GM19035 (cell line): ENCODE data around the gene GNAI2.
"Not testable (repeated sequence)": the region's sequence is repeated elsewhere in the genome, so short reads cannot be mapped to it uniquely, and the experiment has no call there.

ENCODE experiments used
- ATAC-seq: cut with Tn5 transposase; IDR thresholded peaks from one replicate; pipeline ENCODE4 v1.9.1; 2021; ENCODE audit not compliant: unreplicated experiment

GNAI2 gene

GRCh38 chr3:50244813-50245212 is 8.8 kb downstream of the GNAI2 start:
- not testable (repeated sequence) for ATAC-seq

- no peak for ATAC-seq
Observed at GRCh38 chr3:50245251-50245745, 9.3 kb downstream of the GNAI2 start.

GRCh38 chr3:50245831-50246516 is 10.0 kb downstream of the GNAI2 start:
- ATAC-seq, result peak; percentile 73

- peak; percentile 36 for ATAC-seq
Observed at GRCh38 chr3:50246517-50246954, 10.5 kb downstream of the GNAI2 start.

GRCh38 chr3:50248387-50248786 is 12.4 kb downstream of the GNAI2 start:
- ATAC-seq, result no peak

GRCh38 chr3:50249457-50249856 is 13.5 kb downstream of the GNAI2 start:
- ATAC-seq, result no peak

- ATAC-seq, result no peak
Observed at GRCh38 chr3:50250514-50250913, 14.5 kb downstream of the GNAI2 start.

GRCh38 chr3:50251220-50251619 is 15.2 kb downstream of the GNAI2 start:
- no peak for ATAC-seq

- no peak for ATAC-seq
Observed at GRCh38 chr3:50254577-50255250, 18.7 kb downstream of the GNAI2 start.

GRCh38 chr3:50255251-50255615 is 19.2 kb downstream of the GNAI2 start:
- no peak for ATAC-seq

- ATAC-seq, result no peak
Observed at GRCh38 chr3:50256978-50257890, 21.2 kb downstream of the GNAI2 start.

GRCh38 chr3:50258029-50258680 is 22.2 kb downstream of the GNAI2 start:
- no peak for ATAC-seq

GRCh38 chr3:50258979-50259378 is 23.0 kb downstream of the GNAI2 start:
- ATAC-seq, result no peak

- peak; percentile 17 for ATAC-seq
Observed at GRCh38 chr3:50259432-50260026, 23.5 kb downstream of the GNAI2 start.

- ATAC-seq, result peak; percentile 73
Observed at GRCh38 chr3:50260027-50260941, 24.3 kb downstream of the GNAI2 start.

GRCh38 chr3:50260942-50261441 is 25.0 kb downstream of the GNAI2 start:
- ATAC-seq, result no peak

- ATAC-seq, result no peak
Observed at GRCh38 chr3:50261505-50261904, 25.5 kb downstream of the GNAI2 start.

GRCh38 chr3:50262200-50262599 is 26.2 kb downstream of the GNAI2 start:
- ATAC-seq, result not testable (repeated sequence)

- no peak for ATAC-seq
Observed at GRCh38 chr3:50262778-50263177, 26.8 kb downstream of the GNAI2 start.
